Prostate gland (tissue), 2 donors: Measurements from ENCODE around the gene REPIN1. TPM values are rescaled to one million over a fixed set of nuclear protein-coding genes. Genes with fewer than 3 reads are reported as not detected.

Experiments used
- DNase-seq: peaks from one replicate; pipeline ENCODE4 v3.0.0-alpha.2; 2019; ENCODE audit warnings: low spot score
- H3K27ac ChIP-seq, 2 donors: fragments of 200-600 bp; sonication (generic); 2 replicates each; pipeline ENCODE4 v1.5.1; 2017 to 2019
- H3K27me3 ChIP-seq: fragments of 200-600 bp; sonication (generic); replicated peaks from 2 replicates; pipeline ENCODE4 v1.5.1; 2019; ENCODE audit not compliant: insufficient read depth
- H3K36me3 ChIP-seq, 2 donors: fragments of 200-600 bp; sonication (generic); 1 replicate in 1 of 2; 2 replicates in 1 of 2; pipeline versions ENCODE4 v1.5.1 to v1.8.1; 2017 to 2019
- H3K4me1 ChIP-seq: fragments of 200-600 bp; sonication (generic); replicated peaks from 2 replicates; pipeline ENCODE4 v1.5.1; 2019
- H3K4me3 ChIP-seq, 2 donors: fragments of 200-600 bp; sonication (generic); 2 replicates each; pipeline ENCODE4 v1.5.1; 2017 to 2019
- H3K9me3 ChIP-seq: fragments of 200-600 bp; sonication (generic); 2 replicates; pipeline ENCODE4 v1.5.1; 2017
- CTCF ChIP-seq, 4 experiments: fragments of 200-600 bp in 2 of 4; fragments of 450-650 bp in 2 of 4; sonication (generic) in 2 of 4; IDR thresholded peaks; 1 replicate in 3 of 4; 2 replicates in 1 of 4; pipeline ENCODE4 v1.5.1; 2016 to 2019; ENCODE audit warnings: antibody characterized with exemption in 4 of 4, mild to moderate bottlenecking in 2 of 4, moderate library complexity in 2 of 4
- POLR2A ChIP-seq: fragments of 450-650 bp; IDR thresholded peaks from one replicate; pipeline ENCODE4 v1.6.1; 2016; ENCODE audit warnings: antibody characterized with exemption, mild to moderate bottlenecking
- POLR2AphosphoS5 ChIP-seq: sonication (generic); formaldehyde crosslinking; IDR thresholded peaks from one replicate; pipeline ENCODE4 v1.6.1; 2017; ENCODE audit warnings: antibody characterized with exemption
- WGBS: methylation state at CpG from one replicate; pipeline ENCODE4 v1.1.5; 2018; 5-methylcytosine and 5-hydroxymethylcytosine counted together
- intact Hi-C: fragments of 100-400 bp; cut with DNase I; formaldehyde crosslinking; loops from one replicate; pipeline ENCODE4 v1.14.2; 2022
- total RNA-seq, 2 donors: library from RNA; depleted of rRNA; stranded (reverse); fragments of >200 nt; gene quantifications; one replicate each; pipeline ENCODE4 v1.1.0, GENCODE V29; 2016

The REPIN1 gene
- total RNA-seq, 2 donors from 2014 or later, result 150 to 171 TPM

- DNase-seq, result no peak
- no peaks in the 10 kb centered on the region for H3K4me1 ChIP-seq
- WGBS, result 96% methylated on average over 39 of the region's 48 CpGs
- H3K27ac ChIP-seq, result no peak overlapping the region
- no peaks in the 10 kb centered on the region for H3K27me3 ChIP-seq
- TF ChIP-seq POLR2A, result no peak
- no peak for TF ChIP-seq POLR2AphosphoS5
- TF ChIP-seq CTCF (IDR thresholded peaks at IDR 0.05), result no peak
- H3K36me3 ChIP-seq, result no peaks in the 10 kb centered on the region
- no peaks in the 10 kb centered on the region for H3K9me3 ChIP-seq
- H3K4me3 ChIP-seq, result no peak overlapping the region
- intact Hi-C loops, result loop anchor here (10.0 kb wide), 1 partner anchor 562 kb away; the partner anchor contains the start of gene ZNF862
These were observed 28.2 kb downstream of the REPIN1 start for GRCh38 chr7:150396851-150397260.

DNA sequence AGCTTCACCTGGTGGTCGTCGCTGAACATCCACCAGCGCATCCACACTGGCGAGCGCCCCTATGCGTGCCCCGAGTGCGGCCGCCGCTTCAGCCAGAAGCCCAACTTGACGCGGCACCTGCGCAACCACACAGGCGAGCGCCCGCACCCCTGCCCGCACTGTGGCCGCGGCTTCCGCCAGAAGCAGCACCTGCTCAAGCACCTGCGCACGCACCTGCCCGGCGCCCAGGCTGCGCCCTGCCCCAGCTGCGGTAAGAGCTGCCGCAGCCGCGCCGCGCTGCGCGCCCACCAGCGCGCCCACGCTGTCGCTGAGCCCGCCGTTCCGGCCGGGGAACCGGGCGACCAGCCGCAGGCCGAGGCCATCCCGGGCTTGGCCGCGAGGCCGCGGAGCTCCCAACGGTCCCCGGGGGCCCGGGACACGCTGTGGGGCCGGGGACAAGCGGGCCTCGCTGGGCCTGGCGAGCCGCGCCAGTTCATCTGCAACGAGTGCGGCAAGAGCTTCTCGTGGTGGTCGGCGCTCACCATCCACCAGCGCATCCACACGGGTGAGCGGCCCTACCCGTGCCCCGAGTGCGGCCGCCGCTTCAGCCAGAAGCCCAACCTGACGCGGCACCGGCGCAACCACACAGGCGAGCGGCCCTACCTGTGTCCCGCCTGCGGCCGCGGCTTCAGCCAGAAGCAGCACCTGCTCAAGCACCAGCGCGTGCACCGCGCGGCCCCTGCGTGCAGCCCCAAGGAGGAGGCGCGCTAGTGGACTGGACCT is 28.9 kb downstream of the REPIN1 start:
- Histone ChIP-seq H3K4me3 (no peak overlapping the region), H3K4me1 (no peaks in the 10 kb centered on the region), H3K9me3 (no peaks in the 10 kb centered on the region), H3K27me3 (no peaks in the 10 kb centered on the region), H3K27ac (no peak overlapping the region), H3K36me3 (no peaks in the 10 kb centered on the region)
- intact Hi-C loops, result loop anchor here (10.0 kb wide), 1 partner anchor 563 kb away; the partner anchor contains the start of gene ZNF862
- no peak for TF ChIP-seq POLR2A
- TF ChIP-seq POLR2AphosphoS5, result no peak
- TF ChIP-seq CTCF (IDR thresholded peaks at IDR 0.05), result no peak
- 96% methylated on average over 86 of the region's 91 CpGs for WGBS
- DNase-seq, result no peak

GRCh38 chr7:150398108-150398964 is 29.7 kb downstream of the REPIN1 start:
- H3K4me1 ChIP-seq, result no peaks in the 10 kb centered on the region
- H3K4me3 ChIP-seq, result no peak overlapping the region
- DNase-seq, result no peak
- no peak for TF ChIP-seq CTCF (IDR thresholded peaks at IDR 0.05)
- TF ChIP-seq POLR2A, result no peak
- TF ChIP-seq POLR2AphosphoS5, result no peak
- no peak overlapping the region for H3K27ac ChIP-seq
- WGBS, result 85% methylated on average over 27 of the region's 27 CpGs
- intact Hi-C loops, result loop anchor here (10.0 kb wide), 1 partner anchor 564 kb away; the partner anchor contains the start of gene ZNF862
- H3K27me3 ChIP-seq, result no peaks in the 10 kb centered on the region
- no peaks in the 10 kb centered on the region for H3K9me3 ChIP-seq
- no peaks in the 10 kb centered on the region for H3K36me3 ChIP-seq

DNA sequence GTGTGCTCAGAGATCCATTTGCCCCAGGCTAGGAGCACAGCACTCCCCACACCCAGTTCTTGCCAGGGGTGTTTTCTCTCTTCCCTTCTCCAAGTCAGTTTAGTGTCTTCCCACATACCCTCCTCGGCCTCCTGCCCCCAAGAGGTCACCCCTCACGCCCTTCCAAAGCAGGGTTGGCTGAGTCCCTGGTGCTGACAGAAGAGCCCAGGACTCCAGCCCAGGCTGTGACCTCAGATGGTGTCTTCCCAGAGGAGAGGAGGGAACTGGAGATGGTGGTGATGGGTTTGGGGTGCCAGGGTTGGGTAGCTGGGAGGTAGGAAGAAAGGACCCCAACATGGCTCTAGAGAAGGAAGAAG is 30.3 kb downstream of the REPIN1 start:
- Histone ChIP-seq H3K9me3 (no peaks in the 10 kb centered on the region), H3K27me3 (no peaks in the 10 kb centered on the region), H3K4me1 (no peaks in the 10 kb centered on the region), H3K36me3 (no peaks in the 10 kb centered on the region), H3K27ac (no peak overlapping the region), H3K4me3 (no peak overlapping the region)
- intact Hi-C loops, result loop anchor here (10.0 kb wide), 1 partner anchor 564 kb away; the partner anchor contains the start of gene ZNF862
- no peak for TF ChIP-seq POLR2A
- TF ChIP-seq POLR2AphosphoS5, result no peak
- no peak for TF ChIP-seq CTCF (IDR thresholded peaks at IDR 0.05)
- WGBS, result 72% methylated on average over 2 of the region's 2 CpGs
- DNase-seq, result no peak
